HG02798 (cell line): ENCODE data around the gene MCC.
"Not testable (repeated sequence)": the region's sequence is repeated elsewhere in the genome, so short reads cannot be mapped to it uniquely, and the experiment has no call there.

Experiments
- ATAC-seq: cut with Tn5 transposase; IDR thresholded peaks from one replicate; pipeline ENCODE4 v1.9.1; 2021; ENCODE audit warnings: mild to moderate bottlenecking; ENCODE audit not compliant: unreplicated experiment, poor library complexity

MCC gene

DNA sequence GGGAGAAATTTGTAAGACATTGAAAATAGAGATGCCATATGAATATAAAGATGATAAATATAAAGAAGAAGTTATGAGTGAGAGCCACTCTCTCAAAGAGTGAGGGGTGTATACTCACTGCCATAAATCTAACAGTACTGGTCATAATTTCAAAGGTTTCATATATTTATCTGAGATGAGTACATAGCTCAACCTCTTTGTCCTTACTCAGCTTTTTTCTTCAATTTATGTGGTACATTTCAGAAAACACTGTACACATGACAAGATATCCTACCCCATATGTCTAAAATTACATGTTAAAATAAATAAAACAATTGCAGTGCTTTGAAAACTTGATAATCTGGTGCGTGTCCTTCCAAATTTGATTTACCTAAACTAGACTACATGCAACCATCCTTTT is 5.2 kb upstream of the MCC start:
- ATAC-seq, result no peak

DNA sequence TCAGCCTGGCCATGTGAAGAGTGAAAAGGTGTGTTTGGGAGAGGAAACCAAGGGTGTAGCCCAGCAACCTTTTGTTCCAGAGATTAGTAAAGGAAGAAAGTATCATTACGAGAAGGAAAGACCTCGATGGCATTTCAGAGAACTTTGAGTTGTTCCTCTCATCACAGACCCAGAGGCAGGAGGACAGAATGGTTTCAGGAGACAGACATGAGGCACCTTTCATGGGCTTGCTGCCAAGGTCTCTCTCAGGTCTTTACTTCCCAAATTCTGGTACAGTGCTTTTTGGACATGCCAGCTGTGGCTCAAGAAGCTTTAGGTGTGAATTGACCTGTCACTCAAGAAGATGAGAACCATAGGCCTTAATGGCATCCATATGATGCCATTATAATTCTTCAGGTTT is 2.8 kb upstream of the MCC start:
- ATAC-seq, result no peak

DNA sequence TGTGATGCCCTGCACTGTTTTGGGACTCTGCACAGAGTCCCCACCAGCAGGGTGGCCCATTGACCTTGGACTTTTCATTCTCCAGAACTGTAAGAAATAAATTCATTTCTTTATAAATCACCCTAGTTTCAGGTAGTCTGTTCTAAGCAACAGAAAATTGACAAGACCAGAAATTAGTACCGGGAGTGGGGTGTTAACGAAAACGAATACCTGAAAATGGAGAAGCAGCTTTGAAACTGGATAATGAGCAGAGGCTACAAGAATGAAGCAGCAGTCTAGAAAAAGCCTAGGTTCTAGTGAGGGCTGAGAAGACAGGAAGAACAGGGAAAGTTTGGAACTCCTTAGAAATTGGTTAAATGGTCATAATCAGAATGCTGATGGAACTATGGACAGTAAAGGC is 2.1 kb upstream of the MCC start:
- ATAC-seq, result no peak

DNA sequence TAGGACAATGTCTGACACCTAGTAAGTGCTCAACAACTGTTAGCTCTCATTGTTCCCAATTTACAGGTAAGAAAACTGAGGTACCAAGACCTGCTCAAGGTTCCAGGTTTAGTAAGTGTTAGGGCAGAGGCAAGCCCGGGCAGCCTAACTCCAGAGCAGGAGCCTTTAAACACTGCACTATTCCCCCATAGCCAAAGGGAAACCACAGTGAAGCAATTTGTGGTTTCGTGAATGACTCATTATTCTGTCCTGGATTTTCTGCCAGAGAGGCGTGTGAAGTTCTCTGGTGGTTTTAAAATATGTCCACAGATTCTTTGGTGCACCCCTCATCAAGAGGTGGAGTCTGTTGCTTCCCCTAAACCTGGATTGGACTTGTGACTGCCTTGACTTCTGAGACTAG is 1.0 kb upstream of the MCC start:
- ATAC-seq, result peak; percentile 69

DNA sequence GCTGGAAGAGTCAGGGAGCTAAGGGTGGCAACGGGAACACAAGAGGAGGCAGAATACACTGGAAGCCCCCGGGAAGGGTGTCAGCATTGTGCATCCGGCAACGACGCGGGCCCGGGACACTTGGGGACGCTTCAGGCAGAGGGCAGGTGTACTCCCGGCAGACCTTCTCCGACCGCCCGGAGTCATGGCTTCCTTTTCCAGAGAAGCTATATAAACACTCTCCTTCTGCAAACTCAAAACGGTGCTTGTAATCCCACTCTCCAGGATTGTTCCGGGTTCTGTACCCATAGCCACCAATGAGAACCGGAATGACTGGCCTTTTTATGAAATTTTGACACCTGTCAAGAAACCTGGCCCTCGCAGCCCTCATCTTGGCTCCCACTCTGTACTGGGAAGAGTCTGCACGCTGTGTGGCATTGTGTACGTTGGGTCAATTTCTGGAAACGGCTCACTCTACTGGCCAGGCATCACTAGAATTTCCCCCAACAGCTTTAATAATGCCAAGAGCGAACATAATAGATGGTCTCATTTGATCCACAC is 462 bp upstream of the MCC start:
- no peak for ATAC-seq

DNA sequence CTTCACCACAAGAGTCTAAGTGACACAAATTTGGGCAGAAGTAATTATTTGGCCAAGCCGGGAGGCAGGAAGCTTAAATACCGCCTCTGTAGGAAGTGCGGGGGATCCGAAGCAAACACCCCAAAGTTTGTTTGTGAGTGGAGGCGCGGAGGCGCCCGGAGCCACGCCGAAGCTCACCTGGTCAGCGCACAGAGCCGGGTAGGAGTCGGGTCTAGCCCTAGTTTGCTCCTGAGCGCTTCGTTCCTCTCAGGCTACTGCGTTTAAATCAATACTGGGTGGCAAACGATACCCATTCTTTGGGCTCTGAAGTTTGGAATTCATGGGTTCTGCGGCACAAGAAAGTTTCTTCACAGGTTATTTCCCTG is 855 bp downstream of the MCC start:
- ATAC-seq, result no peak

DNA sequence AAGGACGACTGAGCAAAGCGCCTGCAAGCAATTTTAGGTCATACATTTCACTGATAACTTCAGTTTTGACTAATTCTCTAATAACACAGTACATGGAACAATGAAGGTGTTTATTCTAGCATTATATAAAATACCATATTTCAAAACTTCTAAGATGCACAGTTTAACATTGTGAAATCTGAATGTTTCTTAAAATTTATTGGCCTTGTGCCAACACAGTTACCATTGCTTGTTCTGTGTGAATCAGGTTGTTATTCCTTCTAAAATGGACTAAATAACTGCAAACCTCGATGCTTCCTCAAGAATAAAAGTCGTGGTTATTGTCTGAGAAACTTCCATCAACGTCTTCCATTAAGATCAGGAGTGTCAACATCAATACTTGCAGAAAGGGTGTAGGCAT is 8.0 kb downstream of the MCC start:
- no peak for ATAC-seq

DNA sequence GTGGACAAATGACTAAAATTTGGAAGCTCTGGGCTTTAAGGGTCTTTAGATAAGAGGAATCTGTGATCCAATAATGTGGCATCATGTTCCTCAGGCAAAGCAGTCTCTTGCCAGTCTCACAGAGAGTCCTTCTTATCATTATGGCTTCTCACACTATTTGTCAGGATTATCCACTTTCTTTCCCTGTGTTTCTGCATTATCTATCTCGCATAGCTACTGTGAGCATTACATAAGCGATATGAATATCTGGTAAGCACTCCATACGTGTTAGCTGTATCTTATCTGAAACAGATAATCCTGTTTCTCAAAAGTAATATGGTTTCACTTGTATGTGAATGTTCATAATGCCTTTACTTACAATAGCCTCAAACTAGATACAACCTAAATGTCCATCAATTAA is 9.6 kb downstream of the MCC start:
- ATAC-seq, result no peak

DNA sequence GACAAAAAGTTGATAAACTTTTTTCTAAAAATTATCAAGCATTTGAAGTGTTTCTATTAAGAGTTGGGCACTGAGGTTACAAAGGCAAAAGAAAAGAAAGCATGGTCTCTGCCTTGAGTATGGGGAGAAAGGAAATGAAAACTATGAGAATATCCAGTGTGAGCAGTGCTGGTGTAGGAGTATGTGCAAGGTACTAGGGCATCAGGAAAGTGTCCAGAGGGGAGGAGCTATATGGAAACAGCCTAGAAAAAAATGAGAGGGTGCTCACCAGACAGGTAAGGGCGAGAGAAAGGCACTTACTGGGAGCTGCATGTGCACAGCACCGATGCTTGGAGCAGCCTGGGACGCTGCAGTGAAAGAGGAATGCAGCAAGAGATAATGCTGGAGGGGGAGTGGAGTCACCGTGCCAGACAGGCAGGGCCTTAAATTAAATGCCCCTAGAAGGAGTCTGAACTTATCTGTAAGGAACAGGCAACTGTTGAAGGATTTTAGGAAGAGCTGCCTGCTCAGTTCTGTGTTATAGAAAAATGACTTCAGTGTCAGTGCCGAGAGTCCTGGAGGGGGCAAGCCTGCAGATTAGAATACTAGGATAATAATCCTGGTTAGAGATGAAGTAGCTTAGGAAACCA is 14.0 kb downstream of the MCC start:
- ATAC-seq, result no peak

DNA sequence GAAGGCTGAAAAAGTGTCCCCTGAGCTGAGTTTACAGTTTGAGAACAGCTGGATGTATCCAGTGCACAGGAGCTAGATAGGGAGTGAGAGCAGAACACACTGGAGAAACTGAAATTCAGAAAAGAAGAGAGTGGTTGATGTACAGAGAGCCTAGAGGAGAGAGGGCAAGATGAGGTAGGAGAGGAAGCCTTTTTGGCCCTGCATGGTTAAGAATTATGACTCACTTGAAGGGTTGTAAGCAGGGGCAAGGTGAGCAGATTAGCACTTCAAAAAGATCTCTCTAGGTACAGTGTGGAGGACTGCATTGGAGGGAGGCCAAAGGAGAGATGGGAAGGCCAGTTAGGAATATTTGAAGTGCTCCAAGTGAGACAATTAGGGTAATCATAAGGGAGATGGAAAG is 25.2 kb downstream of the MCC start:
- no peak for ATAC-seq

DNA sequence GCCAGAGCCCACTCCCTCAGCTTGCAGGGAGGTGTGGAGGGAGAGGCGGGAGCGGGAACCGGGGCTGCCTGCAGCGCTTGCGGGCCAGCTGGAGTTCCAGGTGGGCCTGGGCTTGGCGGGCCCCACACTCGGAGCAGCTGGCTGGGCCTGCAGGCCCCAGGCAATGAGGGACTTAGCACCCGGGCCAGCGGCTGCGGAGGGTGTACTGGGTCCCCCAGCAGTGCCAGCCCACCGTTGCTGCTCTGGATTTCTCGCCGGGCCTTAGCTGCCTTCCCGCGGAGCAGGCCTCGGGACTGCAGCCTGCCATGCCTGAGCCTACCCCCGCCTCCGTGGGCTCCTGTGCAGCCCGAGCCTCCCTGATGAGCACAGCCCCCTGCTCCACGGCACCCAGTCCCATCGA is 31.1 kb downstream of the MCC start:
- ATAC-seq, result not testable (repeated sequence)

DNA sequence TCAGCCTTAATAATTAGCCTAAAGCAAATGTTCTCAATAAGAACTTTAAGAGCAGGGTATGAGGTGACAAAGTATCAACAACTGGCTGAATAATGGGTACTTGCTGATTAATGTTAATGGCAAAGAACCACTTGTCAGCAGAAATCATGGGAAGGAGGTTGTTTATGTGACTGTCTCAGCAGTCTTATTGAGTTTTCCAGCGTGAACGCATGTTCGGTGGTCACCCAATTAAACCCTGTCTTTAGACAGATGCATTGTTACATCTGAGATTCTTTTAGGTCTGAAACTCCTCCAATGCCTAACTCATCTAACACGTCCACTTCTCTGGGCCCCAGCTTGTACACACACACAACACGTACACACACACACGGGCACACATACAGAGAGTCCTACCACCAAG is 35.3 kb downstream of the MCC start:
- ATAC-seq, result no peak

DNA sequence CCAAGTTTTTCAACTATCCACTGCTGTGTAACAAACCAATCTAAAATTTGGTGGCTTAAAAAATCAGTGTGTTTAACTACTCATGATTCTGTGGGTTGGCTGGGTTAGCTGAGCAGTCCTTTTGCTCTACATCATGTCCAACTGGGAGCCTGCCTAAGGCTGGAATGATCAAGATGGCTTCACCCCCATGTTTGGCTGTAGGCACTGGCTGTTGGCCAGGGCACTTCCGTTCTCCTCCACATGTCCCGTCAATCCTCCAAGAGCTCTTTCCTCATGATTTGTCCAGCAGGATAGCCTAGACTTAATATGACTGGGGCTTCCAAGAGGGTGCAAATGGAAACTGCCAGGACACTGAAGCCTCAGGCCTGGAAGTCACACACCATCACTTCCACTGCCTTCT is 36.5 kb downstream of the MCC start:
- ATAC-seq, result no peak

DNA sequence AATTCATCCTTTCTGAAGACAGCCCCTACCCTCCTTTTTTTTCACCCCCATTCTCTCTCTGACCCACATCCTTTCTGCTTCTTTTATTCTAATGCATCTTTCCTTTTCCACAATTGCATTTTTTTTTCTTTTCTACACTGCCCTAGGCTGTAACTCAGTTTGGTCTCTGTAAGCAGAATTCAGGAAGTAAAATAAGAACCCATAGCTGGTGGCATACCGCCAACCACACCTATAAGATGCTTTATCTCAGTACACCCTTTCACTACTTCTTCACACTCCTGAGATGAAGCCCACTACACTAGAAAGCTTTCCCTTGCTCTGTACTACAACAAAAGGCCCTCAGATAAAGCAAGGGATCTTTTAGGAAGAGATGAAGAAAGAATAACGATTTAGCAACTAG is 37.3 kb downstream of the MCC start:
- ATAC-seq, result no peak

DNA sequence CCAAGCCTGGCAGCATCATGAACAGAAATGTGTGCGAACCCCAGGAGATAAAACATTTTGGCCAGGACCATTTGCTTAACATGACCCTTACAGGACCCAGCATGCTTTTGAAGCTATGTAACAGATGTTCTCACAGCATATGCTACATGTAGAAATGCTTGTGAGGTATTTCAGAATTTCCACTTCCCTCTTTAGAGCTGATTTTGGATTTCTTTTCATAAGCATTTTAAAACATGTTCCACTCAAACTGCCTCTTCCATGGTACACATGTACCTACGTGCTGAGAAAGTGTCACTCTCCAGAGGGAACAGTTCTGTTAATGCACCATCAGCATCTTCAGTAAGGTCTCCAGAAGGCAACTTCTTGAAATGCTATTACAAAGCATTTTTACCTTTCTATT is 37.8 kb downstream of the MCC start:
- no peak for ATAC-seq

DNA sequence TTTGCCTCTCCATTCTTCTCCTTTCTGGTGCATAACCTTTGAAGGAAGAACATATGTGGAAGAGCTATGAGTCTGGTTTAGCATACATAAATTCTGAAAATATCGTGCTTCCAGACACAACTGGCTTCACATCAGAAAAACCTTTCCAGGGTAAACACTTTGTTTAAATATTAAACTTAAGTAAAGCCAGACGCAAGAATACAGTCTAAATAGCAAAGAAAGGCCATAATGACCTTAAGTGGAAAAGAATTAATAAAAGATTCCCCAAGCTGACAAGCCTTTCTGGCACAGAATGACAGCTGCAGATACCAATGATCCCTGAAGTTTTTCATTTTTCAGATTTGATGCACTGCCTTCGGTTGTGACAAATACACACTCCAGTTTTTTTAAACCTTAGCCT is 40.0 kb downstream of the MCC start:
- no peak for ATAC-seq

DNA sequence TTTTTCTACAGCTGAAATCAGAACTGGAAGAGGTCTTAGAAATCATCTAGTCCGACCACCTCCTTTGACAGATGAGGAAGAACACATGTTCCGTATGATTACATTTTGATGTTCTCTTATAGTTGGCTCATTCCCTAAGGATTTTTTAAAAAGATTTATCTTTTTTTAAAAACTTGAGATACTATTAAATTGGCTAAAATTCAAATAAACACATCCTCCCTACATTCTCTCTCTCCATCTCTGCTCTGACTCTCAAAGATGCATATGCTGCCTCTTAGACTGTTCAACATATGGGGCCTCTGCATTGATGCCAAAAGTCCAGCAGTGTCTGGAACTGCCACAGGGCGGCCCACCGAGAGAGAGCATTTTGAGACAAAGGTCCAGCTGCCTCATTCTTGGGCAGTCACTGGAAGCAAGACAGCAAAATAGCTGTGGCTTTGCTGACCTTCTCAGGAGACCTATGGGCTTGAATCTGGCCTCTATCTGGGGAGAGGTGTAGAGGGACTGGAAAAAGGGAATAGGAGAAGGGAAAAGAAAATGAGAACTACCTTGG is 40.7 kb downstream of the MCC start:
- ATAC-seq, result no peak

DNA sequence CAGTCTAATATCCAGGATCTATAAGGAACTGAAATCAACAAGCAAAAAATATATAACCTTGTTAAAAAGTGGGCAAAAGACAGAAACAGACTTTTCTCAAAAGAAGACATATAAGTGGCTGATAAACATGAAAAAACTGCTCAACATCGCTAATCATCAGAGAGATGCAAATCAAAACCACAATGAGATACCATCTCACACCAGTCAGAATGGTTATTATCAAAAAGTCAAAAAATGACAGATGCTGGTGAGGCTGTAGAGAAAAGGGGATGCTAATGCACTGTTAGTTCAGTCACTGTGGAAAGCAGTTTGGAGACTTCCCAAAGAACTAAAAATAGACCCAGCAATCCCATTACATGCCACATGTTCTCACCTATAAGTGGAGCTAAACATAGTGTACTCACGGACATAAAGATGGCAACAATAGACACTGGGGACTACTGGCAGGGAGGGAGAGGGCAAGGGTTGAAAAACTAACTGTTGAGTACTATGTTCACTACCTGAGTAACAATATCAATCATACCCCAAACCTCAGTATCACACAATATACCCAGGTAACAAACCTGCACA is 41.8 kb downstream of the MCC start:
- no peak for ATAC-seq

DNA sequence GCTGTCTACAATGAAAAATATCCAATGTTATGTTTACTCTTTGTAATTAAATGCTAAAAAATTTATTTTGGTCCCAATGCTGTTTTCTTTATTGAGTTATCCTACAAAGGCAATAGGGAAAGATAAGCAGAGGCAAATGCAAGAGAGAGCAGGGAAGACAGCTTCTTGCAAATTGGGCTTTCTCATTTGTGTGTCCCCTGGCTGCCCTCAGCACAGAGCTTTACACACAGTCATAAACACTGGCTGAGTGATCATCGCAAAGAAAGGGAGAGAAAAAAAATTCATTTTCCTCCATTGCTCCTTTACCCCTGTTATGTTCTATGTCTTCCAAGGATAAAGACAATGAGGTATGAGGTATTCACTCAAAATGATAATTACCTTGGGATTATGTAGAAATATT is 51.1 kb downstream of the MCC start:
- ATAC-seq, result no peak

DNA sequence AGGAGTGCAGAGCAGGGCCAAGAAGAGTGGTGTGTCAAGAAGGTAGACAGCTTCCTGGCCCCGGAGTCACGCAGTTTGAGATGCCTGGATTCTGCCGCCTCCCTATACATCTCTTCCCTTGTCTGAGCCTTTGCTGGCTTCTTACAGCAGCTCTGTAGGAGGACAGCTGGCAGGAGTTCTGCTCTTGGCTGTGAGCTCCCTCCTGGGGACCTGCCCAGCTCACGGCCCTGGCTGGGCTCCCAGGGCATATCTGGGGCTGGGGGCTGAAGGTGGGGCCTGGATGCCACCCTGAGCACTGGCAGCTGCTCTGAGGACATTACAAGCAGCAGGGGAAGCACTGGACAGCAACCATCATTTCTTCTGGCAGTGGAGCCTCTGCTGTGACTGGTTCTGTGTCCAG is 52.7 kb downstream of the MCC start:
- ATAC-seq, result no peak

DNA sequence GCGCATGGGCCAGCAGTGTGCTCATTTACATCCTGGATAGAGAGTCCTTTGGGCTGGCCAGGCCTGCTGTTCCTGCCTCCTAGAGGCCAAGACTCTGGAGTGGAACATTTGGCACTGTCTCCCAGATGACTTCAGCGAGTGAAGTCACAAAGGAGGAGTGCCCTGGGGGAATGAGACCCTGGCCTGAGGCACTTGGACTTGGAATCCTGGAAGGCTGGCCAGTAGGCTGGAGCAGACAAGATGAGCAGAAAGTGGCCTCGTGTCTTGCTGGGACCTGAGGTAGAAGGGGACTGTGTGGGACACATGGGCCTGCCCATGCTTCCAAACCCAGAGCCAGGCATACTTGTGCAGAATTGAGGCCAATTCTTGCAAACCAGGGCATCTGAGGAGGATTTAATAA is 53.4 kb downstream of the MCC start, which contains the start of gene TSSK1B:
TSSK1B (minus strand) TSS at position 101 of the 400 bp plus-strand sequence. CDS start 150 bp downstream, outside the sequence.
- ATAC-seq, result no peak
